DOHH2 (cell line): ENCODE results near the gene ASXL1.
"Not testable (repeated sequence)": the region's sequence is repeated elsewhere in the genome, so short reads cannot be mapped to it uniquely, and the experiment has no call there.

Source experiments
- H3F3A ChIP-seq: fragments of 200-600 bp; sonication (generic), shearing (Covaris generic); 2 replicates; pipeline ENCODE4 v1.6.0; 2016; ENCODE audit warnings: antibody characterized with exemption, mild to moderate bottlenecking; ENCODE audit not compliant: control insufficient read depth, insufficient read depth
- H3K27ac ChIP-seq: fragments of 200-600 bp; sonication (generic); 2 replicates; pipeline ENCODE4 v1.5.1; 2014; ENCODE audit warnings: low read depth, mild to moderate bottlenecking, low read length, moderate library complexity
- H3K27me3 ChIP-seq: fragments of 200-600 bp; sonication (generic); 2 replicates; pipeline ENCODE4 v1.6.1; 2014; ENCODE audit warnings: mild to moderate bottlenecking, low read length, mixed read lengths; ENCODE audit not compliant: control insufficient read depth
- H3K36me3 ChIP-seq: fragments of 200-600 bp; sonication (generic); 2 replicates; pipeline ENCODE4 v1.6.1; 2014; ENCODE audit warnings: mild to moderate bottlenecking, low read length, moderate library complexity, mixed read lengths; ENCODE audit not compliant: control insufficient read depth
- H3K4me1 ChIP-seq: fragments of 200-600 bp; sonication (generic); 2 replicates; pipeline ENCODE4 v1.6.1; 2014; ENCODE audit warnings: mild to moderate bottlenecking, low read length, mixed read lengths; ENCODE audit not compliant: control insufficient read depth
- H3K4me2 ChIP-seq: fragments of 200-600 bp; sonication (generic); 2 replicates; pipeline ENCODE4 v1.6.0; 2014; ENCODE audit warnings: mild to moderate bottlenecking, low read length, moderate library complexity
- H3K4me3 ChIP-seq: fragments of 200-600 bp; sonication (generic); 2 replicates; pipeline ENCODE4 v1.5.1; 2014; ENCODE audit warnings: mild to moderate bottlenecking, low read length, mixed read lengths
- H3K79me2 ChIP-seq: fragments of 200-600 bp; sonication (generic); 2 replicates; pipeline ENCODE4 v1.6.1; 2014; ENCODE audit warnings: mild to moderate bottlenecking, low read length, mixed read lengths; ENCODE audit not compliant: control insufficient read depth
- H3K9me2 ChIP-seq: fragments of 200-600 bp; sonication (generic); replicated peaks from 2 replicates; pipeline ENCODE4 v1.6.1; 2014; ENCODE audit warnings: mild to moderate bottlenecking, low read length, mixed read lengths; ENCODE audit not compliant: control insufficient read depth
- H3K9me3 ChIP-seq: fragments of 200-600 bp; sonication (generic); 2 replicates; pipeline ENCODE4 v1.6.1; 2014; ENCODE audit warnings: antibody characterized with exemption, low read length, mixed read lengths; ENCODE audit not compliant: control insufficient read depth, insufficient read depth
- H4K20me1 ChIP-seq: fragments of 200-600 bp; sonication (generic); 2 replicates; pipeline ENCODE4 v1.6.0; 2014; ENCODE audit warnings: low read depth, mild to moderate bottlenecking, antibody characterized with exemption, low read length, moderate library complexity; ENCODE audit not compliant: control insufficient read depth, insufficient read depth
- CTCF ChIP-seq: fragments of 200-600 bp; sonication (generic); IDR thresholded peaks from one replicate; pipeline ENCODE4 v1.5.1; 2014; ENCODE audit warnings: antibody characterized with exemption, mild to moderate bottlenecking, low read depth, low read length; ENCODE audit not compliant: poor library complexity, severe bottlenecking
- EZH2phosphoT487 ChIP-seq: fragments of 200-600 bp; sonication (generic); IDR thresholded peaks from 2 replicates; pipeline ENCODE4 v1.6.1; 2017; ENCODE audit warnings: borderline replicate concordance, mild to moderate bottlenecking, antibody characterized with exemption, low read length, moderate library complexity, mixed read lengths

The ASXL1 gene

GRCh38 chr20:32368925-32369324, 10.8 kb downstream of the ASXL1 start:
- peaks cover 25% of the 10 kb centered on the region for H4K20me1 ChIP-seq
- H3F3A ChIP-seq = peaks cover 12% of the 10 kb centered on the region; the same call in 1 of the 2 replicates
- peaks cover 91% of the 10 kb centered on the region for H3K79me2 ChIP-seq
- no peaks in the 10 kb centered on the region for H3K9me2 ChIP-seq
- H3K4me1 ChIP-seq = peaks cover 55% of the 10 kb centered on the region
- H3K36me3 ChIP-seq = peaks cover 71% of the 10 kb centered on the region
- H3K4me3 ChIP-seq = peak overlapping the region; percentile 36
- peak overlapping the region; percentile 59 for H3K4me2 ChIP-seq
- no peak for TF ChIP-seq CTCF
- no peak for TF ChIP-seq EZH2phosphoT487
- no peaks in the 10 kb centered on the region for H3K27me3 ChIP-seq
- peak overlapping the region; percentile 25; the same call in 1 of the 2 replicates for H3K27ac ChIP-seq
- H3K9me3 ChIP-seq = no peaks in the 10 kb centered on the region

- Histone ChIP-seq H3K9me2 (no peaks in the 10 kb centered on the region), H3K4me1 (peaks cover 36% of the 10 kb centered on the region), H3K79me2 (peaks cover 81% of the 10 kb centered on the region), H3K27me3 (no peaks in the 10 kb centered on the region), H3F3A (0 out of 2 replicates have a peak, but pooled peaks cover 10% of the 10 kb centered on the region), H4K20me1 (peaks cover 11% of the 10 kb centered on the region), H3K9me3 (no peaks in the 10 kb centered on the region), H3K27ac (no peak overlapping the region), H3K36me3 (peaks cover 85% of the 10 kb centered on the region), H3K4me2 (no peak overlapping the region), H3K4me3 (no peak overlapping the region)
- TF ChIP-seq EZH2phosphoT487 (no peak), CTCF (no peak)
Measured at GRCh38 chr20:32370897-32371296, 12.8 kb downstream of the ASXL1 start.

GRCh38 chr20:32378461-32378860, 20.3 kb downstream of the ASXL1 start:
- Histone ChIP-seq H3K79me2 (peaks cover 51% of the 10 kb centered on the region), H3K4me1 (no peaks in the 10 kb centered on the region), H4K20me1 (no peaks in the 10 kb centered on the region), H3K9me3 (no peaks in the 10 kb centered on the region), H3K27ac (no peak overlapping the region), H3K9me2 (no peaks in the 10 kb centered on the region), H3K4me2 (no peak overlapping the region), H3K36me3 (peaks cover 46% of the 10 kb centered on the region), H3K27me3 (no peaks in the 10 kb centered on the region), H3K4me3 (no peak overlapping the region), H3F3A (no peaks in the 10 kb centered on the region)
- TF ChIP-seq EZH2phosphoT487 (no peak), CTCF (no peak)

- not testable (repeated sequence) for H3K4me3 ChIP-seq, H3K4me2 ChIP-seq, H3F3A ChIP-seq, H3K4me1 ChIP-seq, H3K27ac ChIP-seq, H3K27me3 ChIP-seq, H3K9me2 ChIP-seq, H4K20me1 ChIP-seq, H3K9me3 ChIP-seq
- H3K79me2 ChIP-seq = peaks cover 59% of the 10 kb centered on the region
- peaks cover 47% of the 10 kb centered on the region for H3K36me3 ChIP-seq
Measured at GRCh38 chr20:32380037-32380436, 21.9 kb downstream of the ASXL1 start.
